ENCODE measurements around the gene BANP.
"Not testable (repeated sequence)": the region's sequence is repeated elsewhere in the genome, so short reads cannot be mapped to it uniquely, and the experiment has no call there.

DNA sequence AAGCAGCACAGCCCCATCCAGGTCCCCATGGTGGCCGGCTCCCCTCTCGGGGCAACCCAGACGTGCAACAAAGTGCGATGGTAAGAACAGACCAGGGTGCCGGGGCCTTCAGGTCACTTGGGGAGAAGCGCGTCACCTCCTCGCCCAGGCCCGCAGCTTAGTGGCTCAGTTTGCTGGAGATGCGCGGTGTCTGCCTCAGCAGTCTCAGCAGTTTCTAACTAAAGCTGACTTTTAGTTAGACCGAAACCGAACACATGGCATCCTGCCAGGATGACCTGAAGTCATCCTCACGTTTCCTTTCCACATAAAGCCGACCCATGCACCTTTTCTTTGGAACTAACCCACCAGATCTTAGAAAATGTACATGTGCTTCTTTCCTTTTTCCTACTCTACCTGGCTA lies 32.9 kb downstream of the BANP start:
- TF ChIP-seq, protein P1, sequence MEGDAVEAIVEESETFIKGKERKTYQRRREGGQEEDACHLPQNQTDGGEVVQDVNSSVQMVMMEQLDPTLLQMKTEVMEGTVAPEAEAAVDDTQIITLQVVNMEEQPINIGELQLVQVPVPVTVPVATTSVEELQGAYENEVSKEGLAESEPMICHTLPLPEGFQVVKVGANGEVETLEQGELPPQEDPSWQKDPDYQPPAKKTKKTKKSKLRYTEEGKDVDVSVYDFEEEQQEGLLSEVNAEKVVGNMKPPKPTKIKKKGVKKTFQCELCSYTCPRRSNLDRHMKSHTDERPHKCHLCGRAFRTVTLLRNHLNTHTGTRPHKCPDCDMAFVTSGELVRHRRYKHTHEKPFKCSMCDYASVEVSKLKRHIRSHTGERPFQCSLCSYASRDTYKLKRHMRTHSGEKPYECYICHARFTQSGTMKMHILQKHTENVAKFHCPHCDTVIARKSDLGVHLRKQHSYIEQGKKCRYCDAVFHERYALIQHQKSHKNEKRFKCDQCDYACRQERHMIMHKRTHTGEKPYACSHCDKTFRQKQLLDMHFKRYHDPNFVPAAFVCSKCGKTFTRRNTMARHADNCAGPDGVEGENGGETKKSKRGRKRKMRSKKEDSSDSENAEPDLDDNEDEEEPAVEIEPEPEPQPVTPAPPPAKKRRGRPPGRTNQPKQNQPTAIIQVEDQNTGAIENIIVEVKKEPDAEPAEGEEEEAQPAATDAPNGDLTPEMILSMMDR (conservative IDR thresholded peaks at IDR 0.05; ENCODE audit: low read length), result not testable (repeated sequence)
- not testable (repeated sequence) for TF ChIP-seq EZH2phosphoT487 (IDR thresholded peaks at IDR 0.05; ENCODE audit: borderline replicate concordance, low read depth, low read length)
